Panc1 (cell line): Measurements from ENCODE around the gene TCEAL1.

ENCODE experiments used
- CTCF ChIP-seq: fragments of 450-650 bp; IDR thresholded peaks from 2 replicates; pipeline ENCODE4 v1.5.1; 2017; ENCODE audit warnings: mild to moderate bottlenecking
- TCF7L2 ChIP-seq: IDR thresholded peaks from 2 replicates; pipeline ENCODE4 v1.6.1; 2011; ENCODE audit warnings: mild to moderate bottlenecking, low read depth, low read length, inconsistent platforms
- TF ChIP-seq, protein P1 (sequence below), 2 experiments: IDR thresholded peaks; 2 replicates each; pipeline ENCODE4 v1.6.1; 2011 to 2012; ENCODE audit warnings: low read depth in 2 of 2, control low read depth in 1 of 2, low read length in 1 of 2, mild to moderate bottlenecking in 1 of 2, moderate library complexity in 1 of 2; ENCODE audit not compliant: insufficient read depth in 1 of 2

DNA sequence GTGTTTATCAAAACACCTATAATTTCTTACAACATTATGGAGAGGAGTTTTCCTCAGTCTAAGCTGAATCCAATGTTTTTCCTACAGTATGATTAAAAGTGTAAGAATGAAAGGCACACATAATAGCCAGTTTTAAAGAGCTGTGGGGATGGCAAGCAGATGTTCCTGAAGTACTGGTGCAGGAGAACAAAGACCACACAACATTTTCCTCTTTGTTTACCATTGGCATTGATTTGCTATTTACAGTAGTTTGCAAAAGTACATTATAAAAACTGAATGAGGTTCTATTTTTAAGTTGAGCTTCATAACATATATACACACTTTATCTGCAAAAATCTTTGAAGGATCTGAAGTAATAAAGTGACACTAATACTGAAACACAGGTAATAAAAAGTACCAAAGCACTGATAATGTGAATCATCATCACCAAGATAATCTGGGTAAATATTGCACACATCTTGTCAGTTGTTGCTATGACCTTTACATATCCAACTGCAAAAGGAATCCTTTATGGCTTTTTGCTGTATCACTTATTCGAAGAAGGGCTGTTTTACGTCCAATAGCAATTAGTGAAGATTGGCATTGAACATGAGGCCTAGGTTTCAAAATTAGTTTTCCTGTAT lies 22.5 kb downstream of the TCEAL1 start:
- TF ChIP-seq CTCF (no peak), TCF7L2 (no peak)
- TF ChIP-seq, protein P1, sequence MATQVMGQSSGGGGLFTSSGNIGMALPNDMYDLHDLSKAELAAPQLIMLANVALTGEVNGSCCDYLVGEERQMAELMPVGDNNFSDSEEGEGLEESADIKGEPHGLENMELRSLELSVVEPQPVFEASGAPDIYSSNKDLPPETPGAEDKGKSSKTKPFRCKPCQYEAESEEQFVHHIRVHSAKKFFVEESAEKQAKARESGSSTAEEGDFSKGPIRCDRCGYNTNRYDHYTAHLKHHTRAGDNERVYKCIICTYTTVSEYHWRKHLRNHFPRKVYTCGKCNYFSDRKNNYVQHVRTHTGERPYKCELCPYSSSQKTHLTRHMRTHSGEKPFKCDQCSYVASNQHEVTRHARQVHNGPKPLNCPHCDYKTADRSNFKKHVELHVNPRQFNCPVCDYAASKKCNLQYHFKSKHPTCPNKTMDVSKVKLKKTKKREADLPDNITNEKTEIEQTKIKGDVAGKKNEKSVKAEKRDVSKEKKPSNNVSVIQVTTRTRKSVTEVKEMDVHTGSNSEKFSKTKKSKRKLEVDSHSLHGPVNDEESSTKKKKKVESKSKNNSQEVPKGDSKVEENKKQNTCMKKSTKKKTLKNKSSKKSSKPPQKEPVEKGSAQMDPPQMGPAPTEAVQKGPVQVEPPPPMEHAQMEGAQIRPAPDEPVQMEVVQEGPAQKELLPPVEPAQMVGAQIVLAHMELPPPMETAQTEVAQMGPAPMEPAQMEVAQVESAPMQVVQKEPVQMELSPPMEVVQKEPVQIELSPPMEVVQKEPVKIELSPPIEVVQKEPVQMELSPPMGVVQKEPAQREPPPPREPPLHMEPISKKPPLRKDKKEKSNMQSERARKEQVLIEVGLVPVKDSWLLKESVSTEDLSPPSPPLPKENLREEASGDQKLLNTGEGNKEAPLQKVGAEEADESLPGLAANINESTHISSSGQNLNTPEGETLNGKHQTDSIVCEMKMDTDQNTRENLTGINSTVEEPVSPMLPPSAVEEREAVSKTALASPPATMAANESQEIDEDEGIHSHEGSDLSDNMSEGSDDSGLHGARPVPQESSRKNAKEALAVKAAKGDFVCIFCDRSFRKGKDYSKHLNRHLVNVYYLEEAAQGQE (IDR thresholded peaks at IDR 0.05; ENCODE audit: insufficient read depth in 1 of 2, low read depth in 2 of 2, low read length in 1 of 2): no peak
